GM23338 (cell line): ENCODE results near the gene EIF3L. TPM values are rescaled to one million over a fixed set of nuclear protein-coding genes. Genes with fewer than 3 reads are reported as not detected.

Source experiments
- CREB1 ChIP-seq: fragments of 250-450 bp; sonication (Bioruptor Pico); IDR thresholded peaks from 2 replicates; pipeline ENCODE4 v1.5.0; 2020; ENCODE audit warnings: low read depth, mild to moderate bottlenecking, moderate library complexity
- CTCF ChIP-seq, 2 experiments: fragments of 200-600 bp in 1 of 2; sonication (generic) in 1 of 2; conservative IDR thresholded peaks; 2 replicates each; pipeline versions ENCODE4 v1.5.1 to v1.6.1; 2016 to 2017; ENCODE audit warnings: antibody characterized with exemption in 2 of 2, low read depth in 2 of 2, mild to moderate bottlenecking in 2 of 2, moderate library complexity in 1 of 2
- ETS1 ChIP-seq: IDR thresholded peaks from 2 replicates; pipeline ENCODE4 v1.6.1; 2016; ENCODE audit warnings: antibody characterized with exemption
- EZH2 ChIP-seq: fragments of 200-600 bp; sonication (generic); IDR thresholded peaks from one replicate; pipeline ENCODE4 v1.8.0; 2017; ENCODE audit warnings: antibody characterized with exemption, mild to moderate bottlenecking, low read depth; ENCODE audit not compliant: unreplicated experiment
- EZH2phosphoT487 ChIP-seq: fragments of 200-600 bp; sonication (generic); IDR thresholded peaks from one replicate; pipeline ENCODE4 v1.8.1; 2018; ENCODE audit warnings: antibody characterized with exemption; ENCODE audit not compliant: unreplicated experiment
- JUNB ChIP-seq: IDR thresholded peaks from one replicate; pipeline ENCODE4 v1.6.1; 2016; ENCODE audit warnings: antibody characterized with exemption; ENCODE audit not compliant: unreplicated experiment
- NANOG ChIP-seq: IDR thresholded peaks from 2 replicates; pipeline ENCODE4 v1.6.1; 2016; ENCODE audit warnings: antibody characterized with exemption, borderline replicate concordance
- POLR2AphosphoS5 ChIP-seq: IDR thresholded peaks from 2 replicates; pipeline ENCODE4 v1.6.1; 2016; ENCODE audit warnings: antibody characterized with exemption, low read depth
- STAT1 ChIP-seq: IDR thresholded peaks from one replicate; pipeline ENCODE4 v1.6.1; 2016; ENCODE audit warnings: antibody characterized with exemption; ENCODE audit not compliant: unreplicated experiment
- ZNF114 ChIP-seq: fragments of 250-450 bp; sonication (Bioruptor Pico); IDR thresholded peaks from 2 replicates; pipeline ENCODE4 v1.5.0; 2020; ENCODE audit warnings: mild to moderate bottlenecking, moderate library complexity
- ZNF462 ChIP-seq: fragments of 250-450 bp; sonication (Bioruptor Pico); IDR thresholded peaks from 2 replicates; pipeline ENCODE4 v1.5.0; 2020; ENCODE audit warnings: mild to moderate bottlenecking, moderate library complexity
- polyA plus RNA-seq: library from polyadenylated mRNA; unstranded; fragments of >200 nt; fragmentation: Nextera tagmentation; extraction: Ambion mirVana; gene quantifications from 2 replicates; pipeline ENCODE4 v1.2.1, GENCODE V29; 2016
- total RNA-seq: library from RNA; depleted of rRNA; stranded (reverse); fragments of >200 nt; shearing (Covaris generic); gene quantifications from 2 replicates; pipeline ENCODE4 v1.2.3, GENCODE V29; 2014

EIF3L gene
- total and polyA plus RNA-seq, 2 experiments from 2014 or later: 430 to 459 TPM

GRCh38 chr22:37924386-37925065, 75.3 kb downstream of the EIF3L start (continued):
- TF ChIP-seq ZNF462: no peak
- no peak for TF ChIP-seq CREB1 (CRISPR knock-in tag)
- TF ChIP-seq EZH2: no peak
- no peak for TF ChIP-seq ETS1
- TF ChIP-seq CTCF (conservative IDR thresholded peaks at IDR 0.05; ENCODE audit: low read depth in 2 of 2): no peak
- no peak for TF ChIP-seq JUNB
- TF ChIP-seq EZH2phosphoT487: no peak
- no peak for TF ChIP-seq NANOG
- no peak for TF ChIP-seq STAT1
- no peak for TF ChIP-seq ZNF114 (CRISPR knock-in tag)
- TF ChIP-seq POLR2AphosphoS5: no peak
